A549 (cell line): ENCODE measurements around the gene RESF1. TPM values are rescaled to one million over a fixed set of nuclear protein-coding genes. Genes with fewer than 3 reads are reported as not detected.

Experiments
- ATAC-seq, 2 experiments: fragments of 200-7000 bp in 1 of 2; fragments of >200 bp in 1 of 2; cut with Nextera tagmentation in 1 of 2; cut with Tn5 transposase in 1 of 2; 3 replicates each; pipeline versions ENCODE4 v1.8.0 to v1.9.1; 2018 to 2020; ENCODE audit warnings: mild to moderate bottlenecking in 1 of 2, moderate library complexity in 1 of 2
- CTCF ChIA-PET: fragments of 300-600 bp; sonication (Branson Sonifier 250); formaldehyde crosslinking; extraction: SDS; loops from one replicate; lab custom pipeline; 2021; ENCODE audit warnings: antibody characterized with exemption, inconsistent platforms; lab: Yijun Ruan, JAX
- POLR2A ChIA-PET: fragments of 350-600 bp; formaldehyde crosslinking; extraction: SDS; loops from one replicate; lab custom pipeline; 2021; ENCODE audit warnings: antibody characterized with exemption, inconsistent platforms; lab: Yijun Ruan, JAX
- DNase-seq, 2 experiments: peaks; one replicate each; pipeline versions ENCODE4 v3.0.0 to v3.0.0-alpha.2; 2011 to 2016; ENCODE audit warnings: low read depth in 1 of 2, low spot score in 1 of 2
- FAIRE-seq: peaks from 2 replicates; lab custom pipeline; 2011; peaks lifted over from hg19 to GRCh38; lab: Jason Lieb, UNC
- H3K27ac ChIP-seq, 2 experiments: fragments of >200 bp; sonication (Bioruptor Twin); formaldehyde crosslinking; 3 replicates each; pipeline ENCODE4 v1.5.1; 2016 to 2017
- H3K4me1 ChIP-seq: fragments of >200 bp; sonication (Bioruptor Twin); formaldehyde crosslinking; 3 replicates; pipeline ENCODE4 v1.6.1; 2016
- H3K4me2 ChIP-seq: fragments of >200 bp; sonication (Bioruptor Twin); formaldehyde crosslinking; 3 replicates; pipeline ENCODE4 v1.6.1; 2016
- H3K4me3 ChIP-seq: fragments of >200 bp; sonication (Bioruptor Twin); formaldehyde crosslinking; 3 replicates; pipeline ENCODE4 v1.5.1; 2016
- H3K9me3 ChIP-seq: fragments of >200 bp; sonication (Bioruptor Twin); formaldehyde crosslinking; 3 replicates; pipeline ENCODE4 v1.6.1; 2016
- CHD2 ChIP-seq: fragments of 150-350 bp; IDR thresholded peaks from 2 replicates; pipeline ENCODE4 v1.6.1; 2014; ENCODE audit warnings: low read length; ENCODE audit not compliant: partially characterized antibody
- CHD4 ChIP-seq: fragments of 200-600 bp; sonication (generic); IDR thresholded peaks from 2 replicates; pipeline ENCODE4 v1.6.1; 2016; ENCODE audit warnings: antibody characterized with exemption, mild to moderate bottlenecking, borderline replicate concordance
- EHF ChIP-seq: fragments of 250-450 bp; sonication (Bioruptor Pico); IDR thresholded peaks from 2 replicates; pipeline ENCODE4 v1.5.0; 2020; ENCODE audit warnings: mild to moderate bottlenecking
- EHMT2 ChIP-seq: fragments of 200-600 bp; sonication (generic); IDR thresholded peaks from 2 replicates; pipeline ENCODE4 v1.6.1; 2016; ENCODE audit warnings: antibody characterized with exemption, low read depth, mild to moderate bottlenecking, moderate library complexity
- ESRRA ChIP-seq: fragments of 150-350 bp; IDR thresholded peaks from 2 replicates; pipeline ENCODE4 v1.6.1; 2014; ENCODE audit warnings: mild to moderate bottlenecking, low read length, borderline replicate concordance
- FOSB ChIP-seq: fragments of 250-450 bp; sonication (Bioruptor Pico); IDR thresholded peaks from 2 replicates; pipeline ENCODE4 v1.5.0; 2020; ENCODE audit warnings: mild to moderate bottlenecking, moderate library complexity
- FOSL2 ChIP-seq, 2 experiments: fragments of 450-650 bp in 1 of 2; fragments of >200 bp in 1 of 2; sonication (Bioruptor Twin) in 1 of 2; formaldehyde crosslinking; IDR thresholded peaks; 2 replicates each; pipeline versions ENCODE4 v1.5.0 to v1.6.1; 2016 to 2020; ENCODE audit warnings: mild to moderate bottlenecking in 1 of 2, moderate library complexity in 1 of 2
- FOXS1 ChIP-seq: fragments of 250-450 bp; sonication (Bioruptor Pico); IDR thresholded peaks from 2 replicates; pipeline ENCODE4 v1.5.0; 2020; ENCODE audit warnings: mild to moderate bottlenecking, moderate library complexity
- GATA3 ChIP-seq: IDR thresholded peaks from 2 replicates; pipeline ENCODE4 v1.6.1; 2012; ENCODE audit warnings: borderline replicate concordance
- HDAC2 ChIP-seq: fragments of 200-600 bp; sonication (generic); IDR thresholded peaks from 2 replicates; pipeline ENCODE4 v1.6.1; 2016
- HEYL ChIP-seq: fragments of 250-450 bp; sonication (Bioruptor Pico); IDR thresholded peaks from 2 replicates; pipeline ENCODE4 v1.8.0; 2021; ENCODE audit warnings: mild to moderate bottlenecking, moderate library complexity
- HOXB5 ChIP-seq: fragments of 250-450 bp; sonication (Bioruptor Pico); IDR thresholded peaks from 2 replicates; pipeline ENCODE4 v1.5.0; 2020; ENCODE audit warnings: mild to moderate bottlenecking, moderate library complexity
- JUNB ChIP-seq: fragments of >200 bp; sonication (Bioruptor Twin); formaldehyde crosslinking; IDR thresholded peaks from 2 replicates; pipeline ENCODE4 v1.6.1; 2016
- KDM1A ChIP-seq: fragments of 200-600 bp; sonication (generic); IDR thresholded peaks from 2 replicates; pipeline ENCODE4 v1.6.1; 2016; ENCODE audit warnings: low read depth, mild to moderate bottlenecking
- MAFK ChIP-seq: fragments of 450-650 bp; IDR thresholded peaks from 2 replicates; pipeline ENCODE4 v1.6.1; 2014; ENCODE audit not compliant: partially characterized antibody
- NPAS2 ChIP-seq: fragments of 250-450 bp; sonication (Bioruptor Pico); IDR thresholded peaks from 2 replicates; pipeline ENCODE4 v1.8.0; 2022; ENCODE audit warnings: mild to moderate bottlenecking, moderate library complexity, borderline replicate concordance
- NR3C1 ChIP-seq: fragments of >200 bp; sonication (Bioruptor Twin); formaldehyde crosslinking; IDR thresholded peaks from 3 replicates; pipeline ENCODE4 v1.6.1; 2017
- PHF8 ChIP-seq: fragments of 200-600 bp; sonication (generic); IDR thresholded peaks from 2 replicates; pipeline ENCODE4 v1.6.1; 2016; ENCODE audit warnings: low read depth, mild to moderate bottlenecking, antibody characterized with exemption, moderate library complexity, borderline replicate concordance
- POLR2A ChIP-seq: IDR thresholded peaks from 2 replicates; pipeline ENCODE4 v1.6.1; 2012; ENCODE audit warnings: mild to moderate bottlenecking, low read length
- RFX5 ChIP-seq: fragments of 450-650 bp; IDR thresholded peaks from 2 replicates; pipeline ENCODE4 v1.7.1; 2014; ENCODE audit warnings: antibody characterized with exemption, mild to moderate bottlenecking, moderate library complexity
- SMC3 ChIP-seq: fragments of >200 bp; sonication (Bioruptor Twin); formaldehyde crosslinking; IDR thresholded peaks from 3 replicates; pipeline ENCODE4 v1.6.1; 2018; ENCODE audit warnings: inconsistent platforms
- SREBF2 ChIP-seq: fragments of 450-650 bp; IDR thresholded peaks from 2 replicates; pipeline ENCODE4 v1.6.1; 2014; ENCODE audit warnings: mild to moderate bottlenecking, moderate library complexity
- TFCP2L1 ChIP-seq: fragments of 250-450 bp; sonication (Bioruptor Pico); IDR thresholded peaks from 2 replicates; pipeline ENCODE4 v1.5.0; 2021; ENCODE audit warnings: mild to moderate bottlenecking
- TP53 ChIP-seq: fragments of 250-450 bp; sonication (Bioruptor Pico); IDR thresholded peaks from 2 replicates; pipeline ENCODE4 v1.5.0; 2021; ENCODE audit warnings: mild to moderate bottlenecking, moderate library complexity
- ZC3H11A ChIP-seq: fragments of 450-650 bp; IDR thresholded peaks from 2 replicates; pipeline ENCODE4 v1.6.1; 2014; ENCODE audit warnings: antibody characterized with exemption, mild to moderate bottlenecking
- WGBS: methylation state at CpG from one replicate; pipeline ENCODE4 v1.1.6; 2017; ENCODE audit errors: missing lambda C conversion rate; 5-methylcytosine and 5-hydroxymethylcytosine counted together
- polyA plus RNA-seq, 4 experiments: library from polyadenylated mRNA; depleted of rRNA in 3 of 4; stranded (reverse); fragments of >200 nt; fragmentation: RNase III in 1 of 4; extraction: RNeasy Plus Mini Kit Qiagen cat#74134 plus additional on column Dnase treatment in 1 of 4; gene quantifications; 2 replicates in 3 of 4; 3 replicates in 1 of 4; pipeline ENCODE4 v1.2.3, GENCODE V29; 2011 to 2017
- TF ChIP-seq, protein P1 (sequence below): fragments of >200 bp; sonication (Bioruptor Twin); formaldehyde crosslinking; IDR thresholded peaks from 3 replicates; pipeline ENCODE4 v1.5.1; 2016
- TF ChIP-seq, protein P2 (sequence below): fragments of >200 bp; sonication (Bioruptor Twin); formaldehyde crosslinking; IDR thresholded peaks from 3 replicates; pipeline ENCODE4 v1.6.1; 2016
- TF ChIP-seq, protein P3 (sequence below): IDR thresholded peaks from 2 replicates; pipeline ENCODE4 v1.6.1; 2012

Gene RESF1
- polyA plus RNA-seq, 2 of the 4 experiments (the other 2 are of a cell fraction) = 17.5 to 45.4 TPM

DNA sequence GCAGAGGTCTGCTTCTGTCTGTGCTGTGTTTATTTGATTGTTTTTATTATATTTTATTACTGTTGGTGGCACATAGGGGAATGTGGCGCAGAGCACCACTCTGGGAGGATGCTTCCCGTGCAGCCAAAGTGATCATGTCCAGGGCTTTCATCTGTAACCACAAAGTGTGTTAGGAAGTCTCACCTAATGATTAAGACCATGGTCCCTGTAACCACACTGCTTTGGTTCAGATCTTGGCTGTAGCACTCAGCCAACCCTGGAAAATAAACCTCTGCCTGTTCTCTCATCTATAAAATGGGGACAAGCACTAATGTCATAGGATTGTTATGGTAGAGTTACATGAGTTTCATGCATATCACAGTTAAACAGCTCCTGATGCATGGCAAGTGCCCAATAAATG is 1.9 kb downstream of the RESF1 start:
- POLR2A ChIA-PET = no interaction called here
- no peaks in the 10 kb centered on the region for H3K9me3 ChIP-seq
- CTCF ChIA-PET = interaction anchor here (2.1 to 2.5 kb wide), 2 partner anchors 145 to 308 kb away, joined by 7 to 8 read pairs; partner anchors contain the start of gene BICD1
- no peak for ATAC-seq
- DNase-seq = no peak
- FAIRE-seq = no peak
- H3K4me3 ChIP-seq = no peak overlapping the region
- no peak overlapping the region for H3K27ac ChIP-seq
- H3K4me1 ChIP-seq = peaks cover 26% of the 10 kb centered on the region
- peak overlapping the region; percentile 84 for H3K4me2 ChIP-seq
- TF ChIP-seq GATA3 = no peak
- no peak for TF ChIP-seq POLR2A
- TF ChIP-seq TFCP2L1 = no peak
- TF ChIP-seq ZC3H11A = no peak
- no peak for TF ChIP-seq NPAS2
- TF ChIP-seq TP53 (CRISPR knock-in tag) = no peak
- no peak for TF ChIP-seq FOSB (CRISPR knock-in tag)
- no peak for TF ChIP-seq SREBF2
- TF ChIP-seq MAFK = no peak
- no peak for TF ChIP-seq EHF (CRISPR knock-in tag)
- no peak for TF ChIP-seq NR3C1
- TF ChIP-seq, protein P1, sequence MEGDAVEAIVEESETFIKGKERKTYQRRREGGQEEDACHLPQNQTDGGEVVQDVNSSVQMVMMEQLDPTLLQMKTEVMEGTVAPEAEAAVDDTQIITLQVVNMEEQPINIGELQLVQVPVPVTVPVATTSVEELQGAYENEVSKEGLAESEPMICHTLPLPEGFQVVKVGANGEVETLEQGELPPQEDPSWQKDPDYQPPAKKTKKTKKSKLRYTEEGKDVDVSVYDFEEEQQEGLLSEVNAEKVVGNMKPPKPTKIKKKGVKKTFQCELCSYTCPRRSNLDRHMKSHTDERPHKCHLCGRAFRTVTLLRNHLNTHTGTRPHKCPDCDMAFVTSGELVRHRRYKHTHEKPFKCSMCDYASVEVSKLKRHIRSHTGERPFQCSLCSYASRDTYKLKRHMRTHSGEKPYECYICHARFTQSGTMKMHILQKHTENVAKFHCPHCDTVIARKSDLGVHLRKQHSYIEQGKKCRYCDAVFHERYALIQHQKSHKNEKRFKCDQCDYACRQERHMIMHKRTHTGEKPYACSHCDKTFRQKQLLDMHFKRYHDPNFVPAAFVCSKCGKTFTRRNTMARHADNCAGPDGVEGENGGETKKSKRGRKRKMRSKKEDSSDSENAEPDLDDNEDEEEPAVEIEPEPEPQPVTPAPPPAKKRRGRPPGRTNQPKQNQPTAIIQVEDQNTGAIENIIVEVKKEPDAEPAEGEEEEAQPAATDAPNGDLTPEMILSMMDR = no peak
- TF ChIP-seq EHMT2 = no peak
- TF ChIP-seq CHD4 = no peak
- TF ChIP-seq HDAC2 = no peak
- no peak for TF ChIP-seq HEYL (CRISPR knock-in tag)
- no peak for TF ChIP-seq CHD2
- no peak for TF ChIP-seq SMC3
- TF ChIP-seq ESRRA = no peak
- 93% methylated on average over 2 of the region's 2 CpGs for WGBS

DNA sequence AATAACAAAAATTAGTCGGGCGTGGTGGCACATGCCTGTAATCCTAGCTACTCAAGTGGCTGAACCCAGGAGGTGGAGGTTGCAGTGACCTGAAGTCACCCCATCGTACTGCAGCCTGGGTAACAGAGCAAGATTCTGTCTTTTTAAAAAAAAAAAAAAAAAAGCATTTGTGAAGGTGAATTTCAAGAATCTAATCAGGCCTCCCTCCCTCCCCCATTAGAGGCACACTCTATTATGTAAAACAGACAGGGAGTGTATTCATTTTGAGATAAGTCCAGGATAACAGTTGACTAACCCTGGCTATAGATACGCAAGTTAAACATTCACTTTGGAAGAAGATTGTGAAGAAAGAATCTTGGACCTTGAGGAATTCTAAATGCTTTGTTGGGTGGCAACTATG is 2.9 kb downstream of the RESF1 start:
- no peak overlapping the region for H3K4me3 ChIP-seq
- WGBS = 85% methylated on average over 4 of the region's 4 CpGs
- H3K4me1 ChIP-seq = peaks cover 26% of the 10 kb centered on the region
- ChIA-PET POLR2A (no interaction called here), CTCF (interaction anchor here (2.1 kb wide), 1 partner anchor 309 kb away, joined by 7 read pairs; no protein-coding TSS in a partner anchor)
- H3K4me2 ChIP-seq = peak overlapping the region; percentile 84; the same call in 2 of the 3 replicates
- FAIRE-seq (no peak), DNase-seq (no peak), ATAC-seq (no peak)
- no peaks in the 10 kb centered on the region for H3K9me3 ChIP-seq
- H3K27ac ChIP-seq = no peak overlapping the region
- TF ChIP-seq, protein P2, sequence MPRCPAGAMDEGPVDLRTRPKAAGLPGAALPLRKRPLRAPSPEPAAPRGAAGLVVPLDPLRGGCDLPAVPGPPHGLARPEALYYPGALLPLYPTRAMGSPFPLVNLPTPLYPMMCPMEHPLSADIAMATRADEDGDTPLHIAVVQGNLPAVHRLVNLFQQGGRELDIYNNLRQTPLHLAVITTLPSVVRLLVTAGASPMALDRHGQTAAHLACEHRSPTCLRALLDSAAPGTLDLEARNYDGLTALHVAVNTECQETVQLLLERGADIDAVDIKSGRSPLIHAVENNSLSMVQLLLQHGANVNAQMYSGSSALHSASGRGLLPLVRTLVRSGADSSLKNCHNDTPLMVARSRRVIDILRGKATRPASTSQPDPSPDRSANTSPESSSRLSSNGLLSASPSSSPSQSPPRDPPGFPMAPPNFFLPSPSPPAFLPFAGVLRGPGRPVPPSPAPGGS = no peak
- TF ChIP-seq JUNB (no peak), KDM1A (no peak), FOSL2 (IDR thresholded peaks at IDR 0.05) (no peak), FOSL2 (CRISPR knock-in tag; IDR thresholded peaks at IDR 0.05) (no peak), HOXB5 (no peak), ZC3H11A (no peak), PHF8 (no peak), FOXS1 (CRISPR knock-in tag) (no peak), RFX5 (no peak)
- TF ChIP-seq, protein P3, sequence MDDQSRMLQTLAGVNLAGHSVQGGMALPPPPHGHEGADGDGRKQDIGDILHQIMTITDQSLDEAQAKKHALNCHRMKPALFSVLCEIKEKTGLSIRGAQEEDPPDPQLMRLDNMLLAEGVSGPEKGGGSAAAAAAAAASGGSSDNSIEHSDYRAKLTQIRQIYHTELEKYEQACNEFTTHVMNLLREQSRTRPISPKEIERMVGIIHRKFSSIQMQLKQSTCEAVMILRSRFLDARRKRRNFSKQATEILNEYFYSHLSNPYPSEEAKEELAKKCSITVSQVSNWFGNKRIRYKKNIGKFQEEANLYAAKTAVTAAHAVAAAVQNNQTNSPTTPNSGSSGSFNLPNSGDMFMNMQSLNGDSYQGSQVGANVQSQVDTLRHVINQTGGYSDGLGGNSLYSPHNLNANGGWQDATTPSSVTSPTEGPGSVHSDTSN = no peak
